NCI-H1417 treated with DMSO at 0.1 percent for 48 hours (cell line): Measurements from ENCODE around the gene INPP4A.

Source experiments
- DNase-seq: peaks from one replicate; lab custom pipeline; 2025; lab: John Stamatoyannopoulos, UW

Gene INPP4A

DNA sequence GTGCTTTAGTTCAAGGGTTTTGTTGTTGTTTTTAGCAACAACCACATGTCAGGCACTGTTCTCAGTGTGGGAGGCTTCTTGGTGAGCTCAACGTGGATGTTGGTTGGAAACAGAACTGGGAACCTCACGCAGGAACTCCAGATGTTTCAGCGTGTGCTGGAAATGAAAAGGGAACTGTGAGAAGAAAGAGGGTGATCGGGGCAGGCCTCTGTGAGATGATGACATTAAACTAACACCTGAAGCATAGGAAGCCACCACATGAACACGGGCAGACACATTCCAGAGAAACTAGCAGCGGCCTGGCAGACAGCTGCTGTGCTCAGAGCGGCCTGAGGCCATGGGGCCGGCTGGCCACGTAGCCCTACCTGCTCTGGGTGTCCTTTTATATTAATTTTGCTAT, 97.2 kb downstream of the INPP4A start:
- no peak for DNase-seq

DNA sequence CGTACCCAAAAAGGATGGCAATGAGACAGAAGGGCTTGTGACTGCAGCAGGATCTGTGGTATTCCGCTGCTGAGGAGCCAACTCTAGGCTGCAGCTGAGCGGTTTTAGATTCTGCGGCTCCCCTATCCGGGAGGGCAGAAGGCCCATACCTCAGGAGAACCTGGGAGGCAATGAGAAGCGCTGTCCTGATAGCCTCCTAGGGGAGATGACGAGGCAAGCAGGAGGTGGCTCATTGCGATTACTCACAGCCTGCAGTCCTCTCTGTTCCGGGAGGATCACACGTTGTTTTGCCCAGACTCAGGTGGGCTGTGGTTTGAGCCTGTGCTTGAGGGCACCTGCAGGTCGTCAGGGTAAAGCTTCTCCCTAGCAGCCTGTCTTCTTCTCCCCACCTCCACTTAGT, 98.6 kb downstream of the INPP4A start:
- DNase-seq = no peak

DNA sequence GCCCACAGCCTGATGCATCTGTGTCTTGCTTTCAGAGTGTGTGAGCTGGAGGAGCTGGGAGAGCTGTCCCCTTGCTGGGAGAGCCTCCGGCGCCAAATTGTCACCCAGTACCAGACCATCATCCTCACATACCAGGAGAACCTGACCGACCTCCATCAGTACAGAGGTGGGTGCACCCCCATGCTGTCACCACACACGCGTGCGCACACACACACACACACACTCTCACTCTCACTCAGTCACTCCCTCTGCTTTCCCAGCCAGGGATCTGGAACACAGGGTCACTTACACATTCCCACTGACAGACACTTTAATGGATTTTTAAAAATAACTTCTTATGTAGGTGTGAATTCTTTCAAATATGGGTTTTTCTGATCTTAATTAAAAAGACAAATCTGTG, 99.2 kb downstream of the INPP4A start:
- no peak for DNase-seq

DNA sequence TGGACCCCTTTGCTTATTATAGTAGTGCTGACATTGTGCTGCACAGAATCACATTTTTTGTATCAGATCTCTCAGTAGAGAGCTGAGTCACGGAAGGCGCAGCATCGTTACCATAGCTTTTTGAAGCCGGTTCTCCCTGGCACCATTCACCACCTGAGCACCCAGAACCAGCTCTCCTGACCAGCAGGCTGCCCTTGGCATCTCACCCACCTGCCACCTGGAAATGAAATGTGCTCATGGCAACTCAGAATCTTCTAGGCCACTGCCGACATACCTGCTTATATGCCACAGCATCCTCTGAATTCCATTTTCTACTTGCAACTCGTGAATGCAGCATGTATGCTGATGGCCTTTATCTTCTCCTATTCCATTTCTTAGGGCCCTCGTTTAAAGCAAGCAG, 100.9 kb downstream of the INPP4A start:
- no peak for DNase-seq

DNA sequence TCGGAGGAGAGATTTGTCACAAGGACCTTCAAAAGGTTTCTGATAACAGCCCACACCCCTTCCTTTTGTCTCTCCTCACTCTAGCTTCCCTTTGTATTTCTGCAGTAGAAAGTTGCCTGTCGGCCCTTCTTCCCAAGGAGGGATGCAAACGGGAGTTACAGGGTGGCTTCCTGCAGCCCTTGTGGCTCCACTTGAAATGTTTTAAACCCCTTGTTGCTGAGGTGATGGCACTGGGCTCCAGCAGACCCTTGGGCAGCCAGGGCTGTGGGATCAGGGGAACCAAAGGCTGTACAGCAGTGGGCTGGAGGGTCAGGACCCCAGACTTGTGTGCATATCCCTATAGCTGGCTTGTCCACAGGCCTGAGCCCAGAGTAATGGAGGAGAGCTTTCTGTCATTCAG, 101.5 kb downstream of the INPP4A start:
- DNase-seq = no peak

DNA sequence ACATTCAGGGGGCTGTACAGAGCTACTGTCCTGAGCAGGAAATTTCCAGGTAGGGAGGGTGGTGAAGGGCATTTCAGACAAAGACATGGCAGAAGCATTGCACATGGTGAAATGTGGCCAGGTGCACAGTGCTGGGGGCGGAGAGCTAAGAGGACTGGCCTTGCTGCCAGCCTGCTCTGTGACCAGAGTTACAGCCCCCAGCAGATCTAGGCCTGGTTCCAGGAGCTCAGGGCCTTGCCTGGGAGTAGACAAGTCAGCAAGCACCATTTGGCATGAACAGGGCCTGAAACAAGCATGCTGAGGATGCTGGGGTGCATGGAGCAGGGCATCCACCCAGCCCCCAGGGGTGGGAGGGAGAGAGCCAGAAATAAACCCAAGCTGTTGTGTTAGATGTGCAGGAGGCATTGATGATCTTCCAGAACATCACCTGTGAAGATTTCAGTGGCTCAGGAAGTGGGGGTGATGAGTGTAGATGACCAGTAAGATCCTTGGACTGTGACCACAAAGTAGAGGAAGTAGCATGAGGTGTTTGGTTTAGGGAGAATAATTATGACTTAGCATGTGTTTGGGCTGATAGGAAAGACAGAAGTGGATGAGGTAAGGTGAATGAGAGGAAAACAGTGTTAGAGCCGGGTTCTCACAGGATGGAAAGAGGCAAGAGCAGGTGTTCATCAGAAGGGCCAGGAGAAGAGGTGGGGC, 102.6 kb downstream of the INPP4A start:
- no peak for DNase-seq

DNA sequence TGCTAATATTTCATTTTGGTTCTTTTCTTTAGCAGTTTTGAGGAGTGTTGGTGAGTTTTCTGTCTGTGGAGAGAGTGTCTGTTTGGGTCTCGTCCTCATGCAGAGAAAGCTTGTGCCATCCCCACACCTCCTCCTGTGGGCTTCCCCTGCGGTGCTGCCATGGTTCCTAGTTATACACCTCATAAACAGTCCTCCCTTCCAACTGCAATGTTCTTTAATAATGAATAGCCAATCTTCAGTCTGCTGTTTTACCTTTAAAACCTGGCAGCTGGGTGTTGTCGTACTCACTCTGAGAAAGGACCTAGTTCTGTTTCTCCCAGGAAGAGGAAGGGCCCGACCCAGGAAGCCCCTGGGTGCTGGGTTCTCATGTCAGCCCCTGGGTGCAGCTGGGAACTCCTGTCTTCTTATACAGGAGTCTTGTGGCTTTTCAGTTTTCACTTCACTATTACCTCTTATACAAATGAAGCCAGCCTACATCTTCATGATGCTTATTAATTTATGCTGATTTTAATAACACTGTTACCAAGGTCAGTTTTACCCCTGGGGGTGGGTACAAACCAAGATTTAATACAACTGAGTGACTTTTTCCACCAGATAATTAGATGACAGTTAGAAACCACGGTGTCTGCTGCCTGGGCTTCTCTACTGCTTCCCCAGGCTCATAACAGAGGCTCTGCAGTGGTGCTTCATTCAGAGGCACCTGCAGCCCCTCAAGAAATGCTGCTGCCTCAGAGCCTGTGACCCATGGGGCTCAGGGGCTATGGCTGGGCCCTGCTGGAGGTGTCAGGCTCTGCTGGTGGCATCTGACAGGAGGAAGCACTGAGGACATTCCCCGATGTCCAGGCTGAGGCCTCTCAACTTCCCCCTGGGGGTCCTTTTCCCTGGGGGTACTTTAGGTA, 104.5 kb downstream of the INPP4A start:
- DNase-seq = no peak

DNA sequence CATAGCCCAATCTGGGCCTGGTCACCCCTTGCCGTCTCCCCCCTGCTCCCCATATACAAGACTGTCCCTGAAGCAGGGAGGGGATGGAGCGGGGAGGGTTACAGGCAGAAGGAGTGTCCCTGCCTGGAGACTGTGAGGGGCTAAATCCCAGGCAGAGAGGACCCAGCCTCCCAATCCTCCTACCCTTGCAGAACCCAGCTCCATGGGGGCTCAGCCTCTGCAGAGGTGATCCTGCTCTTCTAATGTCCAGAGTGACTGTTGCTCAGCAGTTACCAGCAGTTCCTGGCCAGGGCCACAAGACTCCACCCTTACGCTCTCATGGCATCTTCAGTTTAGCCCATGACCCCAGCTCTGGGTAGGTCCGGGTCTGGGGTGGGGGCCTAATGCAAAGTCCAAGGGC, 105.5 kb downstream of the INPP4A start:
- DNase-seq = no peak

DNA sequence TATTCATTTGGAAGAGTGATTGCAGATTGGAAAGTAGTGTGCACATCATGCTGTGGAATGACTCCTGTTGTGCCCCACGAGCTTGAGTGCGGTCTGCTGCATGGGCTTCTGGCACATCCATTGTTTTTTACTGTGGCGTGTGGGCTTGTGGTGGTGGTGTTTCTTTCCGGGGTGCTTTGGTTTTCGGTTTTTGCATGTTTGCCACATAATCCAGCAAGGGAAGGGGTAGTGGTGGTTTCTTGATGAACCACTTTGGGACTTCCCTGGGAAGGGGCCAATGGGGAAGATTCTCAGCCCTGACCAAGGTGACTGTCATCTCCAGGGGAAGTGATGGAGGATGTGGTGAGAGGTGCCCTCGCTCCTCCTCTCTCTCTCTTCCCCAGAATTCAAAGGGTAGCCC, 106.7 kb downstream of the INPP4A start:
- no peak for DNase-seq

DNA sequence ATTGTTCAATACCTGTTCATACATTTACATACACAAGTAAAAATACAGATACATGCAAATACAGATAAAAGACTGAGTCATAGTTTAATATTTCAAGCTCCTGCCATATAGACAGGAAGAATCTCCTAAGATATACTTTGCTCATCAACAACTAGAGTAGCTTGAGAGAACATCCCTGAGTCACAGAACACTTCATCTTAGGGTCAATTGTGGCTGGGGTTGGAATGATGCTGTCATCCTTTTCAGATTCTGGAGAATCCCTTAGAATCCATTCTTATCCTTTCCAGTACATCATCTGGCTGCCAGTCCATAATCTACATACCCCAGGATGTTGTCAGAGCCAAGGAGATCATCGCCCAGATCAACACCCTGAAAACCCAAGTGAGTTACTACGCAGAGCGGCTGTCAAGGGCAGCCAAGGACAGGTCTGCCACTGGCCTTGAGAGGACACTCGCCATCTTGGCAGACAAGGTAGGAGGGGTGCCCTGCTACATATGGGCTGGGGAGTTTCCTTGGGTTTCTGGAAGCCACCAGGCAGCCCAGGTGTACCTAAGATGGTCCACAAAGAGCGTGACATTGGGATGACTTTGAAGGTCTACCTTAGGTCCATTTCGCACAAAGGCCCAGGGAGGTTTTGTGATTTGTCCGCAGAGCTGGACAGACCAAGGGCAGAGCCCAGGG, 108.0 kb downstream of the INPP4A start:
- DNase-seq = no peak

DNA sequence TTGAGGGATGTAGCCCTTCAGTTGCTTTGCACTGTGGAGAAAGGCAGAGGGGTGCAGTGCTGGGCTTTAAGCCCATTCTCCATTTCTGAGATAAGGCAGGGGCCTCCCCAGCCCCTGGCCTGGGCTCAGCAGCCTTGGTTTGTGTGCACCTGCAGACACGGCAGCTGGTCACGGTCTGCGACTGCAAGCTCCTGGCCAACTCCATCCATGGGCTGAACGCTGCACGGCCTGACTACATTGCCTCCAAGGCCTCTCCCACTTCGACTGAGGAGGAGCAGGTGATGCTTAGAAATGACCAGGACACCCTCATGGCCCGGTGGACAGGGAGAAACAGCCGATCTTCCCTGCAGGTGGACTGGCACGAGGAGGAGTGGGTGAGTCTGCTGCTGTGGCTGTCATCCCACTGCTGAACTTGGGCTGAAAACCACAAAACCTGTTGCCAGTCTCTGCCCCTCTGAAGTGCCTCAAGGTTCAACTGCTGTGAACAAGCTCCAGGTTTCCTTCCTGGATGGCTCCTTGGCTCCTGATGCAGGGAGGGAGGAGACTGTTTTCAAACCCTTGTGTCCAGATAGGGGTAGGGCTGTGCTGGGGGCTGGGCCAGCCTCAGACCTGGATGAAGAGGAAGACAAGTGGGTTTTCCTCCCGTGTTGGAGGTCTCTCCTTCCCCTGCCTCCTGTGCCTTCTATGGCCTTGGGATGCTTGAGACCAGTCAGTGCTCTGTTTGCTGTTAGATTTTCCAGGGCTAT, 109.6 kb downstream of the INPP4A start:
- DNase-seq = no peak

DNA sequence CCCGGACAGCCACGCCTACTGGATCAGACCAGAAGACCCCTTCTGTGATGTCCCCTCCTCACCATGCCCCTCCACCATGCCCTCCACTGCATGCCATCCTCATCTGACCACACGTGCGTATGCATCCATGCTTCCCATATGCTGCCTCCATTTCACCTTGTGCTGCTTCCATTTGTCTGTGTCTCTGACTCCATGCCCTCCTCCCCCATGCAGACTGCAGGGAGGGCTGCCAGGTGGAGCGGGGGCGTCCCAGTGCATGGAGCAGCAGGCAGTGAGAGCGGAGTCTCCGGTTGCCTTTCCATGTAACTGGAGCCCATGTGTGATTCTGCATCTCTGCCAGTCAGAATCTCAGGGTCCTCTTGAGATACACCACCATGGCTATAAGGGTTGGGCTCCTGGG, 111.0 kb downstream of the INPP4A start:
- no peak for DNase-seq

DNA sequence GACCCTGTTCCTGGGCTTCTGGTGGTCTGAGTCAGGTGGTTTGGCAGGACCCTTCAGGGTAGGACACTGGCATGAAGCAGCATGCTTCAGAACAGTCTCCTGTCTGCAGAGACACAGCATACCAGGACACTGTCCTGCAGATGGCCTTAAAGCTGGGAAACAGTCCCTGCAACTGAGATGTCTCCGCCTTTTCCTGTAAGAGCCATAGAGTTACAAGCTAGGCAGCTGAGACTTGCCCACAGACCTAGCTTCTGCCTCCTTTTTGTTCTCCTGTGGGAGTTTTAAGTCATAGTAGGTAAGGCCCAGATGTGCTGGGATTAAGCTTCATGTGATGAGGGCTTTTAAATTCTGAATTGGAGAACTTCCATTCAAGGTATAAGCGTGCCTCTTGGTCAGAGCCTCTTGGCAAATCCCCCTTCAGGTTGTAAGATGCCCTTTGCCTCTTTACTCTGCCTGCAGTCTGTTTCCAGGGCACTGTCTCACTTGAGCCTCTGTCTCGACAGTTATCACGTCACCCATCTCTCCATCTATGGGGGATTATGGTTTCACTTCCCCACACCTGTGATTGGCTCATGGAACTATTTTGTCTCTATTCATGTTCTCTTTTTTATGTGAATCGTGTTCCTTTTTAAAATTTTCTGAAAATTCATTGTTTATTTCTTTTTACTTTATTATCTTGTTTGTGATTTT, 111.8 kb downstream of the INPP4A start:
- DNase-seq = no peak

DNA sequence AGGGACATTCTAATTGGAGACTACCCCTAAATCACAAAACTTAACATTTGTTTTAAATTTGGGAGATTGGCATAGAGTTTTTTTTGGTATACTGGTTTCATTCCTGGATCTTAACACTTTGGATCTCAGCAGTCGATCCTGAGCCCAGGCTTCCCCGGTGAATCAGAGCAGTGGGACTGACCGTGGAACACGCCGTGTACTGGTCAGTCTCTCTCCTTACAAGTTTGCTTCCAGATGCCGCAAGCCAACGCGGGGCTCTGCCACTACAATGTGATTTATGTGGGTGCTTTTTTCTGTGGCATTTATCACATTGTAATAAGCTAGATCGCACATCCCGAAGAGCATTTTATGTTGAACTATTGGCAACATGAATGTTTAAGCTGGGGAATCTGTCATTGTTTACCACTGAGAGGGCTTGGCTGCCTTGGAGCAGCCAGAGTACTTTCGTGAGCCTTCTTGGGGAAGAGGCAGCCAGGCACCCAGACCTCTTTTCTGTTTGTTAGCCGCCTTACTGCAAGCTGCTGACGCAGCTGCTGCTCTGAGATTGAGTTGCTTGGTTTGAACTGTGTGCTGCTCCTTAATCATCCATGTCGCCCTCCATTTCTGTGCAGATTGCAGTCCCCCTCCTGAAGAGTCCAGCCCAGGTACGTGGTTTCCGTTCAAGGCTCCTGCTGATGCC, 114.3 kb downstream of the INPP4A start:
- DNase-seq = no peak

DNA sequence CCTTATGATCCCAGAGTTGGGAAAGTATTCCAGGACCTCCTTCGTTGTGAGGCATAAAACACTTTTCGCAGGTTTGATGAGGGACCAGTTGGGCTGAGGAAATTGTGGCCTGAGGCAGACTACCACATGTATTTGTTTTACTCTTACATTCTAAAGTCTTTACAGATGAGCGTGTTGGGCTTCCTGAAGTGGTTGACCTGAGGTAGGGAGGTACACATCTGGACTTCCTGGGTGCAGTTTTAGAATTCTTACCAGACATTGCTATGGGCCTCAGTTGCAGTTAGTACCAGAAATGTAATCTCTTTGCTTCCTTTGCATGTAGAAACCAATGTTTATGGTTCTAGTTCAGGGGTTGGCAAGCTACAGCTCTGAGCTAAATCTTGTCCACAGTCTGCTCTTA, 114.9 kb downstream of the INPP4A start:
- DNase-seq = no peak

DNA sequence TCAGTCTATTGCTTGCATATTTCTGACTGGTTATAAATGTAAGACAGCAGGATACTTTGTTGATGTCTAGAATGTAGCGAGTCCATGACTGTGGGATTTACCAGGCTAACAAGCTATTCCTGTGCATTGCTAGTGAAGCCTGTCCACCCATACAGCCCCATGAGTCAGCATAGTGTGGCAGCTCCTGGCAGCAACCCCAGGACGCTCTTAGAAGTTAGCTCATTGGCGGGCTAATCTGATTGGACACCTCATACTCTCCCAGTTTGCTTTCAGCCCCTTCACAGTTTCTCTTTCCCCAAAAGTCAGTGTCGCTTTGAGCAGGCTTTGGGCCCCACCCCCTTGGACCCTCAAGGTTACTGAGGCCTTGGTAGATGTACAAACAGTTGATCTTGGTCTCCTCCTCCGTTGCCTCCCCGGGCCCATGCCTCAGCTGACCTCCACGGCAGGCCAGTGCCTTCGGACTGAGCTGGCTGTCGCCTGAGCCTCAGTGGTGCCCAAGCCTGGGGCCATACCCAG, 115.7 kb downstream of the INPP4A start:
- no peak for DNase-seq

DNA sequence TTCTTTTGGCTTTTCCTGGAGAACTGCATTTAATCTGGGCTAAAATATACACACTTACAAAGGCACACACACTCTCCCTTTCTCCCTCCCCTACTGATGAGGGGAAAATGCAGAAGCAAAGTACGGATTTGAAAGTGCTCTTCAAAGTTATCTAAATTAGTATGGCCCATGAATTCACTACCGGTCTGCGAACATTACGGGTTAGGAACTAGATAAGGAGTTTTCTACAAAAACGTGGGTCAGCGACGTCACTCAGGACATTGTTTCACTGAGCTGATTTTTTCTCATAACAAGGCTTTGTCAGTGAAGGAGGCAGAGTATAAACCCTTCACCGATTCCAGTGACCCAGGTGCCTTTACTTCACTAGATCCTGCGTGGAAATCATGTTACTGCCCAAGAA, 116.4 kb downstream of the INPP4A start:
- DNase-seq = no peak

DNA sequence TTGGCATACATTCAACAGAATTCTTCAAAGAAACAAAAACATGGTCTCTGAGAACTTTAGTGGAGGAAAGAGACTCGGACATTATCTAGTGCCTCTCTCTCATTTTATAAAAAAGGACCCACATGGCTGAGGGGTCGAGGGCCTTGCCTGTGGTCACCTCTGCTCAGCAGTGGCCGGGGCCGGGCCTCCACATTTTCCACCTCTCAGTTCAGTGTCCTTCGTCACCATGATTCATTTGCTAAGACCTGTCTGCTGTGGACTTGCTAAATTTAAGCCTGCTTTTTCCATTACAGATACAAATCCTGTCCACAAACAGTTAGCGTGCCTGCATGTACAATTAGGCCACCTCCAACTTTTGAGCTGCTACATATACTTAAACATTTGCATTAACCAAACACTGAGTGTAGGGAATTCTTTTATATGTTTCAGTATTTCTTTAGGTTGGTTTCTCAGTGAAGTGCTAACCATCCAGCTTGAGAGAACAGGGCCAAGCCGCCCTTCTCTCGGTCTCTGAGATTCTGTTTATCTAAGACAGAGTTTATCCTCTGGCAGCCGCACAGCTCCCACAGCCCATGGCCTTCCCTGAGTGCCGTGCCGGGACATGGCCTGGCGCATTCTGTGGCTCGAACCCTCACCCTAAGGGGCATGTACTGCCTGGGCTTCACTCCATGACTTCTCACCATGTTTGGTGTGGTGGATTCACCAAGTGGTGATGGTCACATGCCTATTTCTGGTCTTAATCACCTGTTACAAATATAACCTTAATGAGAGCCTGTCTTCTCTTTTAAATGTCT, 117.4 kb downstream of the INPP4A start:
- DNase-seq = no peak

DNA sequence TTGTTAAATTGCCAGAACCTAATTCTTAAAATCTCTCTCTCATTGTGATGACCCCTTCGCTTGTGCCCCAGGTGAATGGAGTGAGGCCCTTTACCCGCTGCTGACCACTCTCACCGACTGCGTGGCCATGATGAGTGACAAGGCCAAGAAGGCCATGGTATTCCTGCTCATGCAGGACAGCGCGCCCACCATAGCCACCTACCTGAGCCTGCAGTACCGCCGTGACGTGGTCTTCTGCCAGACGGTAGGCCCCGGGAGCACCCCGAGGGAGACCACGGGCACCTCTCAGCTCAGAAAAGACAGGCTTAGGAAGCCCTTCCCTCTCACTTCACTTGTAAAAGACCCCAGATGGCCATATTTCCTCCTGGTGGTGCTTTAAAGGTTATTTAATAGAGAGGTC, 118.7 kb downstream of the INPP4A start:
- no peak for DNase-seq

DNA sequence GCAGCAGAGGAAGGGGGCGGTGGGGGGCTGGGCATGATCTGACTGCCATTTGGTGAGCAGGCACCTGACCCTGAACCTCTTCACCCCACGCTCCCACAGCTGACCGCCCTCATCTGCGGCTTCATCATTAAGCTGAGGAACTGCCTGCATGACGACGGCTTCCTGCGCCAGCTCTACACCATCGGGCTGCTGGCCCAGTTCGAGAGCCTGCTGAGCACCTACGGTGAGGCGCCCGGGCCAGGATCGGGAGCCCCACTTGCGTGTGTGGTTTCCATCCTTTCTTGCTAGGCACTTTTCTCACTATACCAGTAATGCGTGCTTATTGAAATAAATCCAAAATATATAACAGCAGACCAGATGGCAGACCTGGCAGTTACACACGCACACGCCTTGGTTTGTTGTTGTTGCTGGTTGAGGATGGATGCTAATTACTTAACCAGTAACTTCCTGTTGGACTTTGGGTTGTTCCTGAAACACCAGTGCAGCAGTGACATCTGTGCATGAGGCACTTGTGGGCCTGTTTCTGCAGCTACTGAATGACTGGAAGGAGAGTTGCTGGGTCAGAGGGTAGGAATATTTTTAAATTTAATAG, 120.0 kb downstream of the INPP4A start:
- DNase-seq = no peak
